Kidney tubule cell (primary cell): ENCODE results near the gene GLYAT.

ENCODE experiments used
- DNase-seq: peaks from one replicate; pipeline ENCODE4 v3.0.0-alpha.2; 2018; ENCODE audit warnings: low spot score

GLYAT gene

GRCh38 chr11:58676563-58677135 lies 55.1 kb downstream of the GLYAT start:
- no peak for DNase-seq

- DNase-seq: peak; percentile 72
Observed at GRCh38 chr11:58675334-58676155, 56.2 kb downstream of the GLYAT start.

GRCh38 chr11:58674609-58675008 lies 57.1 kb downstream of the GLYAT start:
- peak; percentile 74 for DNase-seq

GRCh38 chr11:58671983-58672633 lies 59.6 kb downstream of the GLYAT start:
- no peak for DNase-seq

GRCh38 chr11:58659910-58660570 lies 71.7 kb downstream of the GLYAT start:
- DNase-seq: peak; percentile 32

- DNase-seq: peak; percentile 76
Observed at GRCh38 chr11:58659404-58659803, 72.3 kb downstream of the GLYAT start.
